ENCODE measurements around the gene MAP3K14. TPM values are rescaled to one million over a fixed set of nuclear protein-coding genes. Genes with fewer than 3 reads are reported as not detected.

MAP3K14 gene
- total RNA-seq, 1 experiment from 2014 or later, result 1.3 TPM

DNA sequence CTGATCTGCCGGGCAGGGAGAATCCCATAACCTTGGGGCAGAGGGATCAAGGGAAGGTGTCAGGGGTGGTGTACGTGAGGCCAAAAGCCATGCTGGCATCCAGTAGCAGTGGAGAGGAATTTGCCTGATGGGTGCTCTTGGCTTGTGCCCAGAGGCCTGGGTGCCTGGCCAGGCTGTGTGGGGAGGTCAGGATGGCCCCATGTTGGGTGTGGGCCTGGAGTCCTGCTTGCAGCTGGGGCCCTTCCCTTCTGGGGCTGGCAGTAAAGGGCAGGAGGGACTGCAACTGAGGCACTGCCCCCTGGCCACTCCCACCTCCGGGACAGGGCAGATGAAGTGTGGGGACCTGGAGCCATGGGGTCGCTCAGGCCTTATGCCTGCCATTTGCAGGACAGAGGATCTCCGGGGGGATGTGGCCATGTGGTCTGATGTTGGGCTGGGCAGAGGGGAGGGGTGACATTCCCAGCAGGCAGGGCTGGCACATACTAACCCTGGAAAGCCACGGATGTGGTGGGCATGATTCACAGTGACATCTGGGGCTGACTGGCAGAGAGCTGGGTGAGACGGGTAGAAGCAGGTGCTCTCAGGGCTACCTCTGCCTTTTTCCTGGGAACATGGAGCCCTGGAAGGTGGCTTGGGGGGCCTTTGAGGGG is 91.6 kb downstream of the MAP3K14 start:
- in situ Hi-C loops (cut with HindIII; ENCODE audit: low pct_unique_long_range_greater_than_20kb, low sequenced_read_pairs), result no loop called here
- DNase-seq (ENCODE audit: low read depth, low spot score), result no peak

DNA sequence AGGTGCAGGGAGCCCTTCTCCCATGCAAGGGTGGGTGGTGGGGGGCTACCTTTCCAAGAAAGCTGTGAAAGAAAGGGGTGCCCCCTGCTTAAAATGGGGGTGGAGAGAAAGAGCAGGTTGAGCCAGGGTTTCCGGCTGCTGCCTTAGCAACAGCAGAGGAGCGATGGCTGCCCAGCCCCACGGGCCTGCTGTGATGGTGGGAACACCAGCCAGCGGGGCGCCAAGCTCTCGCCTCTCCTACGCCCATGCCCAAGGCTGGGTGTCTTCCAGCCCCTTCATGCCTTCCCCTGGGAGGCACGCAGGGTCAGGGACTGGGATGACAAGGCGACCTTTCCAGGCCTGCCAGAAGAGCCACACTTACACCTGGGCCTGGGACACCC is 92.2 kb downstream of the MAP3K14 start:
- no peak for DNase-seq (ENCODE audit: low read depth, low spot score)
- in situ Hi-C loops (cut with HindIII; ENCODE audit: low pct_unique_long_range_greater_than_20kb, low sequenced_read_pairs), result no loop called here

DNA sequence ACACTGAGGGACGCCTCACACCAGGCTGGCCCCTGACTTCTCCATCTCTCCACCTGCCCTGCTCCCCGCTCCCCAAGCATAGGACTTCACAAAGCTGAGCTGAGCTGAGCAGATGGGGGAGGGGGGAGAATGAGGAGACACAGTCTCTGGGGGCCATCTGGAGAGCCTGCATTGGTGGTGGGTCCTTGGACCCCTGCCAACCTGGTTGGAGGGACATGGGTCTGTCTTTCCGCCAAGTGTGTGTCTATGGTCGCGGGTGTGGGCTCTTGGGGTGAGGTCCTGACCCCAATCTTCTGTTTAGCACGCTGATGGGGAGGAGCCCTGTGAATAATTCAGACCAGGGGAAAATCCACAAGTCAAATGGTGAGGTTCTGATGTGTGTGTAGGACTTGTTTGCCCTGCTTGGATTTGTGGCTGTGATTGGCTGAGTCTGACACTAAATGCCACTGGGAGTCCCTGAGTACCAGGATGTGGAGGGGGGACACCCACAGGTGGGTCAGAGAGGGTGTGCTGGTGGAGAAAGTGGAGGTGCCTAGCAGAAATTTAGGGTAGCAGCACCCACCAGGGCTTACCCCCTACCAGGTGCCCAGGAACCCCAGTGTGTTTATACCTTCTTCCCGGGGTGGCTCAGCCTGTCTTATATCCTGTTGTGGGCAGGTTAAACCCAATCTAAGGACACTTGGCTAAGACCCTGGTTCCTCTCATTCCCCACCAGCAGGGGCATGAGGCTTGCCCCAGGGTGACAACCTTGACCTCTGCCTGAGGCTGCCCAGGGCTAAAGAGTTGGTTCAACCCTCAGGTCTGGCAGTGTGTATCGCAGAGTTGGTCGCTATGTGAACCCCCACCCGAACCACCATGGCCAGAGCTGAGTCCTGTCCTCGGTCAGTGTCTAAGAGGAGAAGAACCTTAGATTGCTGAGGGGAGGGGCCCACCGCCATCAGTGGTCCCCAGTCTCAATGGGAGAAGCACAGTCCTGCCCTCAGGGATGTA is 93.0 kb downstream of the MAP3K14 start:
- in situ Hi-C loops (cut with HindIII; ENCODE audit: low pct_unique_long_range_greater_than_20kb, low sequenced_read_pairs), result no loop called here
- DNase-seq (ENCODE audit: low read depth, low spot score), result no peak

DNA sequence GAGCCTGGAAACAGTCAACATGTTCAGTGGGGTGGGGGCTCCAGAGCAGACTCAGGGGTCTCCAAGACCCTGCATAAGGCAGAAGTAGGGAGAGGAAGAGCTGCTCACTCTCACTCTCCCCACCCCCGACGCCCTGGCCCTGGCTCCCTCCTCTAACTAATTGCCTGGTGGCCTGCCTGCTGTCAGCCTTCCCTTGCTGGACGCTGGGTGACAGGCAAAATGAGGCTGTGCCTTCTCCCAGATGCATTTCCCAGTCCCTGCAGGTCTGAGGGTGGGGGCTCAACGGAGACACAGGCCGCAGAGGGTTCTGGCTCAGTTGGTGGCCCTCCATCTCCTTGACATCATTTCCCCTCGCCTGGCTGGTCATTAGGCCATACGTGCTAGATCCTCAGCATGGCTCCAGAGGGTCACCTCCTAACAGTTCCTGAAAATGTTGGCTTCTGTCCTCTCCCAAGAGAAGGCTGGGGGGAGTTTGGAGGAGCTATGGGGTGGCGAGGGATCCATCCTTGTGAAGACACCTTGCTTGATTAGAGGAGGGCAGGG is 93.8 kb downstream of the MAP3K14 start:
- in situ Hi-C loops (cut with HindIII; ENCODE audit: low pct_unique_long_range_greater_than_20kb, low sequenced_read_pairs), result no loop called here
- DNase-seq (ENCODE audit: low read depth, low spot score), result no peak

DNA sequence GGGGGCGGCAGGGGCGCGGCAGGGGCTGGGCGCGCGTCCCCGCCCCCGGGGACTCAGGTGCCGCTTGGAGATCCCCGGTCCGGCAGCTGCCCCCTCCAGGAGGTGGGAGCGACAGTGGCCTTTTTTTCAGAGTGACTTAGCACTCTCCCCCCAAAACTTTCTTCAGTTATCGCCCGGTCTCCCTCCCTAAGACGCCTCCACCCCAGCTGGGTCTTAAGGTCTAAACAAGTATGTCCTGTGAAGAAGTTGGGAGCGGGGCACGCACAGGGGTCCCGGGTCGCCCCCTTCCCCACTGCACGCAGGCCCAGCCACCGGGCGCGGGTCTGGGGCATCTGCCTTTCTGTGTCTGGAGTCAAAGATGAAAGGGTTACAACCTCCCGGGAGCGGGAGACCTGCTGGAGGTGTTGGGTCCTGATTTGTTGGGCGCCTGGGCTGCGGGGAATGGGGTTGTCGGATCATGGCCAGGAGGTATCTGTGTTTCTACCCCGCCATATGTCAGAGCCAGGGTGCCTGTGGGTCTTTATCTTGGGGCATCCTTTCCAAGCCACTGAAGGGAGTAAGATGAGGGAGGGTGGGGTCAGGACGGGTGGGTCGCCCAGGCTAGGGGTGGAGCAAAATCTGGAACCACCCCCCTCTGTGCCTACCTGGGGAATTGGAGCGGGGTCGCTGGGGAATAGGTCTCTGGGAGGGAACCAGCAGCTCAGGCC is 94.4 kb downstream of the MAP3K14 start:
- in situ Hi-C loops (cut with HindIII; ENCODE audit: low pct_unique_long_range_greater_than_20kb, low sequenced_read_pairs), result no loop called here
- DNase-seq (ENCODE audit: low read depth, low spot score), result no peak

DNA sequence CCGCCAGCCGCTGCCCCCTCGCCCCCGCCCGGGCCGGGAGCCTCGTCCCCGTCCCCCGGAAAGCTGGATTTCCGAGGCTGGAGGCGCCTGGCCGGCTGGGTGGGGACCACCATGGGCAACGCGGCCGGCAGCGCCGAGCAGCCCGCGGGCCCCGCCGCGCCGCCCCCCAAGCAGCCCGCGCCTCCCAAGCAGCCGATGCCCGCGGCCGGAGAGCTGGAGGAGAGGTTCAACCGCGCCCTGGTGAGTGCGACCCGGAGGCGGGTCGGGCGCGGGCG is 94.9 kb downstream of the MAP3K14 start:
- in situ Hi-C loops (cut with HindIII; ENCODE audit: low pct_unique_long_range_greater_than_20kb, low sequenced_read_pairs), result no loop called here
- no peak for DNase-seq (ENCODE audit: low read depth, low spot score)

DNA sequence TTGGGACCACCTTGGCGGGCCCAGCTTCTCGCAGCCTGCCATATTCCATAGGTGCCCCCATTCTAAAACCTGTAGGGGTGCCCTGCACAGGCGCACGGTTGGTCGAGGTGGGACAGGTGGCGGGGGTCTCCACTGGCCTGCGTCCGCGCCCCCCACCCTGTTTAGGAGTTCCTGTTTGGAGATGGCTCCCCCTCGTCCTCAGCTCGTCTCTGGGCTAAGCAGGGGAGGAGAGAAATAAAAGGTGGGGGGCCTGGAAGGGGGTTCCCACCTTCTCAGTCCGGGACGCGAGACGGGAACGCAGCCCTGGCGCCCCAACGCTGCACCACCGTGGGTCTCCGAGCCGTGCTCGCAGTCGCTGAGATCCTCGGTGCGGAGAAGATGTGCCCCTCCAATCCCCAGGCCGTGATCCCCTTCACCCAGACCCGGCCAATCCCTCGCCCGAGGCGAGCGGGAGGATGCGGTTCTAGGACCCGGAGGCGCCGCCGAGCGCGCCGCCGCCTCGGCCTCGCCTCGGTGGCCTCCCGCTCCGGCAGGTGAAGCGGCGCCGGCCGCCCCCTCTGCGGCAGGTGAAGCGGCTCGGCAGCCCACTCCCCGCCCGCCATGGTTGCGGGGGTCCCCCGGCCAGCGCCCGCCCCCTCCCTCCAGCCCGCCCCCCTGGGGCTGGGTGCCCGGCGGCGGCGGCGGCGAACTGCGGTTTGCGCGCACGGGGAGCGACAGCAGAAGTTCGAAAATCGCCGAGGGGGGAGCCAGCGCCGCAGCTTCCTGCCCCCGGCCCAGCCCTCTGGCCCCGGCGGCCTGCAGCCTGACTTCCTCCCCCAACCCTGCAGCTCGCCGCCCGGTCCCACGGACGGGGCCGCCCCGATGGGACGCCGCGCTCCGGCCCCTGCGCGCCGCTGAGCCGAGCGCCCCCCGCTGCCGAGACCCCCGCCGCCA is 95.5 kb downstream of the MAP3K14 start, which contains the start of gene FMNL1:
FMNL1 (plus strand) TSS at position 805 of the 933 bp plus-strand sequence. CDS start 240 bp downstream, outside the sequence.
- DNase-seq (ENCODE audit: low read depth, low spot score), result no peak
- in situ Hi-C loops (cut with HindIII; ENCODE audit: low pct_unique_long_range_greater_than_20kb, low sequenced_read_pairs), result no loop called here

DNA sequence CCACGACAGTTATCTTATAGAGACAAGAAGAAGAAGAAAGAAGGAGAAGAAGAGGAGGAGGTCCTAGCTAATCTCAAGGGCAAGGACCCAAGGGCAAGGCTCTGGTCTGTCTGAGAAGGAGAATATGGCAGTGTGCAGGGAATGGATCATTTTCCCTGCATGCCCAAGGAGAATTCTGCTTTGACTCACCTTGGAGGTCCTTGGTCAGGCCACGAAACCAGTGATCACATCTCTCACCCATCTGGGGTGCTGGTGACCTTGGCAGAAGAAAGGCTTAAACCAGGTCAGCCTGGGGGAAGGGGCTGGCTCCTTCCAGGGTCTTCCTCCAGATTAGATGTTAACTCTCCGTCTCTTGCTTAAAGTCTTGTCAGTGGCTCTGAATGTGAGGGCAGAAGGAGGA is 96.7 kb downstream of the MAP3K14 start:
- DNase-seq (ENCODE audit: low read depth, low spot score), result no peak
- in situ Hi-C loops (cut with HindIII; ENCODE audit: low pct_unique_long_range_greater_than_20kb, low sequenced_read_pairs), result no loop called here

DNA sequence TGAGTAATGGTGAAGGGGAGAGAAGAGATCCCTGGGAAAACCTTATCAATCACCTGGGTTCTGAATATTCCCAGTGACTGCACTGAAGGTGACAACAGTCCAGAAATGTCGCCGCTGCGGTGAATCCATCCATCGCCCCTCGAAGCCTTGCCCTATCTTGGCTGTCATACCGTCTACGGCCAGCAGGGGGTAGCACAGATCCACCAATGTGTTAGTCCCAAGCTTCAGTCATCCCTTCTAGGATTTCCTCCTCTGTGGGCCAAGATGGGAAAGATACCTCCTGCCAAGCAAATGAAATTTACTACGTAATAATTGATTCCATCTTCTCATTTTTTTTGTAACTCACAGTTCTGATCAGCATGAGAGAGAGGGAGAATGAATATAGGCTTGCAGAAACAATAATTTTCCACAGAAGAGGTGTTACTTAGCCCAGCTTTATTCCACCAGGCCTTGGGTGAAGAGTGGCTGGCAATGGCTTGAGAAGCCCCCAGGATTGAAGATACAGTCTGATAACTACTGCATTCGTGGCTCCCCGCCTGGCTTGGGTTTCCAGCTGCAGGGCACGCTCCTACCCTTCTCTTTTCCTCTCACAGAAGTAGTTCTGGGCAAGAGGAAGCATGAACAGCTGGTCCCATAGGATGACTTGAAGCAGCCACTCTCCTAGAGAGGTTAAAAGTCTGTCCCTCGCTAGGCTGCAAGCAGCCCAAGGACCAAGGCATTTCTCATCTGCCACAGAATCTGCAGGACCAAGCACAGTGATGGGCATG is 97.7 kb downstream of the MAP3K14 start:
- in situ Hi-C loops (cut with HindIII; ENCODE audit: low pct_unique_long_range_greater_than_20kb, low sequenced_read_pairs), result no loop called here
- peak; percentile 85 for DNase-seq (ENCODE audit: low read depth, low spot score)

Other genes with a start within 250 kb of the MAP3K14 start
- gene PLCD3, start 184.5 kb downstream of the MAP3K14 start, total RNA-seq (2014; rRNA removed; shearing (Covaris generic)), result 4.0 and 9.8 TPM in 2 replicates
- gene ACBD4, start 181.3 kb downstream of the MAP3K14 start, total RNA-seq (2014; rRNA removed; shearing (Covaris generic)), result 1.7 and 3.3 TPM in 2 replicates
- gene HEXIM1, start 168.5 kb downstream of the MAP3K14 start, total RNA-seq (2014; rRNA removed; shearing (Covaris generic)), result 10.6 and 14.4 TPM in 2 replicates
- gene HEXIM2, start 155.1 kb downstream of the MAP3K14 start, total RNA-seq (2014; rRNA removed; shearing (Covaris generic)), result 14.0 and 14.2 TPM in 2 replicates
- gene FMNL1, start 95.1 kb downstream of the MAP3K14 start, total RNA-seq (2014; rRNA removed; shearing (Covaris generic)), result 0.21 and 0.63 TPM in 2 replicates
- gene SPATA32, start 54.9 kb downstream of the MAP3K14 start, total RNA-seq (2014; rRNA removed; shearing (Covaris generic)), result not detected in 2 replicates
- 2.2 and 4.7 TPM in 2 replicates for gene ARHGAP27, start 115.8 kb upstream of the MAP3K14 start, total RNA-seq (2014; rRNA removed; shearing (Covaris generic))
- gene PLEKHM1, start 173.7 kb upstream of the MAP3K14 start, total RNA-seq (2014; rRNA removed; shearing (Covaris generic)), result 7.6 and 11.3 TPM in 2 replicates